GM19324 (cell line): Measurements from ENCODE around the gene PTGES3.
"Not testable (repeated sequence)": the region's sequence is repeated elsewhere in the genome, so short reads cannot be mapped to it uniquely, and the experiment has no call there.

Experiments used
- ATAC-seq: cut with Tn5 transposase; IDR thresholded peaks from one replicate; pipeline ENCODE4 v1.9.1; 2021; ENCODE audit warnings: mild to moderate bottlenecking, moderate library complexity; ENCODE audit not compliant: unreplicated experiment, low FRiP score

PTGES3 gene

DNA sequence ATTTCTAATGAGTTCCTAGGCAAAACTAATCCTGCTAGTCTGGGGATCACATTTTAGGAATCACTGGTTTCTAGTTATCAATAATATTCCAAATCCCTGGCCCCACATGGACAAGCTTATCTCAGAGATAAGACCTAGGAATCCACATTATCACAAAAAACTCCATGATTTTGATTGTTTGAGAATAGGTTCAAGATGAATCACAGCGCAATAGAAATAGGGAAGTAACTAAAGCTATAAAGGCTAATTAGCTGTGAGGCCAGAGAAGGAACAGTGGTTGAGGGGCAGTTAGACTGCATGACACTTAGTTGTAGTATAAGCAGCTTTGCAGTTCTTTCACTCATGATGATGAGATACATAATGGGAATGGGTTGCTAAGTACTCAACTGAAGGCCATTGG is 29.2 kb downstream of the PTGES3 start:
- no peak for ATAC-seq

DNA sequence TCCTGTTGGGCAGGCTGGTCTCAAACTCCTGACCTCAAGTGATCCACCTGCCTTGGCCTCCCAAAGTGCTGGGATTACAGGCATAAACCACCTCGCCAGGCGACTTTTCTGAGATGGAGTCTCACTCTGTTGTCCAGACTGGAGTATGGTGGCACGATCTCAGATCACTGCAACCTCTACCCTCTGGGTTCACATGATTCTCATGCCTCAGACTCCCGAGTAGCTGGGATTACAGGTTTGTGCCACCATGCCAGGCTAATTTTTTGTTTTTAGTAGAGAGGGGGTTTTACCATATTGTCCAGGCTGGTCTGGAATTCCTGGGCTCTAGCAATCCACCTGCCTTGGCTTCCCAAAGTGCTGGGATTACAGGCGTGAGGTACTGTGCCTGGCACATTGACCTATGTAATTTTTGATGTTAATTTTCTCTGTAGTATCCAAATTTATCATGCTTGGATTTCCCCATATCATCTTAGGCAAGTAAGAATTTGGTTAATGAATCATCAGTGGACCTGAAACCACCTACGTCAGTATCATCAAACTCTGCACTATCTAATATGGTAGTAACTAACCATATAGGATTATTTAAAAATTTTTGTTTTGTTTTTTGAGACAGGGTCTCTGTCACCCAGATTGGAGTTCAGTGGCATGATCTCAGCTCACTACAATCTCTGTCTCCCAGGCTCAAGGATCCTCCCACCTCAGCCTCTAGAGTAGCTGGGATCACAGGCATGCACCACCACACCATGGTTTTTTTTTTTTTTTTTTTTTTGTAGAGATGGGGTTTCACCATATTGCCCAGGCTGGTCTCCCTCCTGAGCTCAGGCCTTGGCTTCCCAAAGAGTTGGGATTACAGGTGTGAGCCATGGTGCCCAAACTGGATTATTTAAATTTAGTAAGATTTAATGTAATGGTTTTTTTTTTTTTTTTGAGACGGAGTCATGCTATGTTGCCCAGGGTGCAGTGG is 30.4 kb downstream of the PTGES3 start:
- no peak for ATAC-seq

- ATAC-seq = not testable (repeated sequence)
Measured at GRCh38 chr12:56653781-56654180, 34.3 kb downstream of the PTGES3 start.

DNA sequence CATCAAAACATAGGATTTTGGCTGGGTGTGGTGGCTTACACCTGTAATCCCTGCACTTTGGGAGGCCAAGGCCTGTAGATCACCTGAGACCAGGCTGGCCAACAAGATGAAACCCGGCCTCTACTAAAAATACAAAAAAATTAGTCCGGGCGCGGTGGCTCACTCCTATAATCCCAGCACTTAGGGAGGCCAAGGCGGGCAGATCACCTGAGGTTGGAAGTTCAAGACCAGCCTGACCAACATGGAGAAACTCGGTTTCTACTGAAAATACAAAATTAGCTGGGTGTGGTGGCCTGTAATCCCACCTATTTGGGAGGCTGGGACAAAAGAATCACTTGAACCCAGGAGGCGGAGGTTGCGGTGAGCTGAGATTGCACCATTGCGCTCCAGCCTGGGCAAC is 40.1 kb downstream of the PTGES3 start:
- ATAC-seq = not testable (repeated sequence)

GRCh38 chr12:56645717-56646446 is 42.2 kb downstream of the PTGES3 start, which contains the start of gene ATP5F1B:
TSS of gene ATP5F1B (minus strand) at chr12:56645984. CDS start at chr12:56645963, 21 bp downstream.
- ATAC-seq = peak; percentile 99

- ATAC-seq = no peak
Measured at GRCh38 chr12:56645201-56645716, 42.8 kb downstream of the PTGES3 start.

DNA sequence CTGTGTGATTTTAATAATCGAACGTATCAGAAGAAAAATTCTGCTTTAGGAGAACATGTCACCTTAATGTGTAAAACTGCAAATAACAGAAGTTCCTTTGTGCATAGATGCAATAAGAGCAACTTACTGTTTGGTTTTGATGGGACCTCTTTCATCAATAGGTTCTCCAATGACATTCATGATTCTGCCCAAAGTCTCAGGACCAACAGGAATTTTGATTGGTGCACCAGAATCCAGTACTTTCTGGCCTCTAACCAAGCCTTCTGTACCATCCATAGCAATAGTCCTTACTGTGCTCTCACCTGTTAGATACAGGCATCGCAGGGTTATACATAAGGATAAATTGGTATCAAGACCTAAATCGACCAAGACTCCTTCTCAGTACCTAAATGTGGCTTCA is 43.4 kb downstream of the PTGES3 start:
- ATAC-seq = no peak

DNA sequence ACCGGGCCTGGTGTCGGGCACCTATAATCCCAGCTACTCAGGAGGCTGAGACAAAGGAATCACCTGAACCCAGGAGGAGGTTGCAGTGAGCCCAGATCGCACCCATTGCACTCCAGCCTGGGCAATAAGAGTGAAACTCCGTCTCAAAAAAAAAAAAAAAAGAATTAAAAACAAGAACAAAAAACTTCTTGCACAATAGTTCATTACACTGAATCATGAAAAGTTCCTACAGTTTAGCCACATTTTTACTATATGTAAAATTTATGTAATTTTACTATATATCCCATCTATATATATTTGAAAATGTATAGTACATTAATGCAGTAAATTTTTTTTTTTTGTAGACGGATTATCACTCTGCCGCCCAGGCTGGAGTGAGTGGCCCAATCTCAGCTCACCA is 46.9 kb downstream of the PTGES3 start:
- no peak for ATAC-seq

GRCh38 chr12:56637621-56638020 is 50.5 kb downstream of the PTGES3 start:
- no peak for ATAC-seq

- peak; percentile 58 for ATAC-seq
Measured at GRCh38 chr12:56636675-56637540, 51.2 kb downstream of the PTGES3 start.

DNA sequence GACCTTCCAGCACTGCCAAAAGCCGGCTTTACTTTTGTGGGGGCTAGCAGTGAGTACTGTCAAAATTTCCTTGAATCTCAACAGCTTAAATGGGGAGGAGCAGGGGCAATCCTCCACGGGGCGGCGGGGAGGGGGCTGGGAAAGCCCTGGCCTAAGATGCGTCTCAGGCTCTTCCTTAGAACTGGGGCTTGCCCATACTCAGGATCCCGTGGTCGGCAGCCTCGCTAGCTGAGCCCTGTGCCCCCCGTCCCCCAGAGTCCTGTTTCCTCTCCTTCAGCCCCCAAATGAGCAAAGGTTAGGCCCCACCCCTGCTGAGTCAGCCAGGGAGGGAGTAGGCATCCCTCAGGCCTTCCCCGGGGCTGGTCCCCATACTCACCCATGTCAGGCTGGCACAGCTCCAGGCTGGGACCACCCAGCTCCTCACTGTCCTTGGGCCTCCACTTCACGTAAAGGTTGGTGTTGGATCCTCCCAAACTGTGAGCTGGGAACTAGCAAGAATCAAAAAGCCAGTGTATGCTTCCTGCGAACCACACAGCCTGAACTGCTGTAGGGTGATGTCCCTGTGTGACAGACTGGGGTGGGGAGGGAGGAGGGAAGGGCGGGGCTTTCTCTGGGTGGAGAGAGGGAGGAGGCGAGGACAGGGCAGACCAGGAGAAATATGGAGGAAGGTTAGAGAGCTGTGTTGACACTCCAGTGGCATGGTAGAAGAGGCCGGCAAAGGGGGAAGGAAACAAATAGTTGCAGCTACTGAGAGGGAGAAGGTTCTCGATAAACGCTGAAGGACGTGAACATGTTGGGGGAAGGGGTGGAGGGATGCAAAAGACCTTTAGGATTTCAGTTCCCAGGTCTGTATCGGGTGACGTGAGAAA is 52.0 kb downstream of the PTGES3 start:
- peak; percentile 53 for ATAC-seq

DNA sequence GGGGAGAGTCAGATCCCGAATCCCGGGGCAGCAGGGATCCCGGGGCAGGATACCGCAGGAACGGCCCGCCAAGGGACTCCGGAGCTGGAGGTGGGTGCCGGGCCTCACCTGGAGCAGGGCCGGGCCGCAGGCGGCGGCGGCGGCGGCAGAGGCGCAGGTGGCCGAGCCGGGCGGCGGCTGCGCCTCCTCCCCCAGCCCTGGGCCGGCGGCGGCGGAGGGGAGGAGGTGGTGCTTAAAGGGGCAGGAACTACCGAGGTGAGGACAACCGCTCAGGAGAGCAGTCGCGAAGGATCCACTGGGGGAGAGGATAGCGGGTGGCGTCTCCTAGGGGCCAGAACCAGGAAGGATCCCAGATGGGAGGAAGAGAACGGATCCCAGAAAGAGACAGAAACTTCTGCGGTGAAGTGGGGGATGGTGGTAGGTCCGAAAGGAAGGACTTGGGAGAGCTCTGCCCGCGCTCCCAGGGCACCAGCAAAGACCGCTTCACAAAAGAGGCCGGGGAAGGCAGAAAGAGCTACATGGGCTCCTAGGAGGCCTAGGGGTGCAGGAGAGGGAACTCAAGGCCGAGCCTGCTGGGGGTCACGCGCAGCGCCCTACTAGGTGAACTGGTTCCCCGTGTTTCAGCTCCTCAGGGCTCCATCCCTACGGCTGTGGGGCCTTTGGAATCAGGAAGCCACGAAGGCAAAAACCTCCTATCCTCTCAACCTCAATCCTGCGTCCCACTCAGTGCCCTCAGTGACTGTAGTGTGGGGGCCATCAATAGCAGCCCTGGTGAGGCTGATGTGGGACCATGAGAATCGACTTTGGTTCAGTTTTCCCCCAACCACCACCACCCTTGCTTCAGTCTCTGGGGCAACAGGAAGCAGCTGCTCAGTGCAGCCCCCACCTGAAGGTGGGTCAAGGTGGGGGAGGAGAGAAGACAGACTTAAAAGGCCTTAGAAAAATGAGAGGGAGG is 53.0 kb downstream of the PTGES3 start:
- peak; percentile 22 for ATAC-seq

- no peak for ATAC-seq
Measured at GRCh38 chr12:56634242-56634836, 53.7 kb downstream of the PTGES3 start.

DNA sequence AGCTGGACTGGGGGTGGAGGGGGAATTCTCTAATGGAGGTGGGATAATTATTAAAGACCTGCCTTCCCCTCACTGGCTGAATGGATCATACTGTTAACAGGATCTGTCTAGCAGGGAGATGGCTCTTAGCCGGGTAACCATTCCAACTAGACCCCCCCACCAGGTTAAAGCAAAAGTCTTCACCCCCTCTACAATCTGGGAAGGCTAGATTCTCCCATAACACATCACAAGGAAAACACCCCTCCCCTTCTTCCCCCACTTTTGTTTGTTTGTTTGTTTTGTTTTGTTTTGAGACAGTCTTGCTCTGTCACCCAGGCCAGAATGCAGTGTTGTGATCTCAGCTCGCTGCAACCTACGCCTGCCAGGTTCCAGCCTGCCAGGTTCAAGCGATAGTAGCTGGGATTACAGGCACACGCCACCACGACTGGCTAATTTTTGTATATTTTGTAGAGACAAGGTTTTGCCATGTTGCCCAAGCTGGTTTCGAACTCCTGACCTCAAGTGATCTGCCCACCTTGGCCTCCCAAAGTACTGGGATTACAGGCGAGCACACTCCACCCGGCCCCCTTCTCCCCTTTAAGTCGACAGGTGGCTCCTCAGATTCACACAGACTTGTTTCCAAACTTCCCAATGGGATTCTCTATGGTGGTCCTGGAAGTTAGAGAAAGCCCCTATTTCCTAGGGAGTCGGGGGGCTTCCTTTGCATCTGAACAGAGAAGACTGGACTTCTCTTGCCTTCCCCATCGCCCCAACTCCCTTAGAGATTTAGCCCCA is 54.4 kb downstream of the PTGES3 start:
- no peak for ATAC-seq

- no peak for ATAC-seq
Measured at GRCh38 chr12:56632701-56633467, 55.2 kb downstream of the PTGES3 start.
